H9 (cell line): Measurements from ENCODE around the gene CEP43. TPM values are rescaled to one million over a fixed set of nuclear protein-coding genes. Genes with fewer than 3 reads are reported as not detected.

ENCODE experiments used
- DNase-seq: peaks from one replicate; pipeline ENCODE4 v3.0.0-alpha.2; 2017
- H2AFZ ChIP-seq: one replicate; pipeline ENCODE4 v1.6.1; 2013; ENCODE audit warnings: mild to moderate bottlenecking, low read length, control low read depth, moderate library complexity
- H2AK5ac ChIP-seq: 2 replicates; pipeline ENCODE4 v1.6.1; 2013; ENCODE audit warnings: low read length, control low read depth, mixed read lengths; ENCODE audit not compliant: insufficient read length
- H2BK120ac ChIP-seq: one replicate; pipeline ENCODE4 v1.6.1; 2013; ENCODE audit warnings: low read depth, mild to moderate bottlenecking, low read length, control low read depth, inconsistent platforms; ENCODE audit not compliant: poor library complexity, severe bottlenecking
- H2BK12ac ChIP-seq: 2 replicates; pipeline ENCODE4 v1.6.1; 2013; ENCODE audit warnings: low read length, control low read depth, mixed read lengths, low read depth; ENCODE audit not compliant: insufficient read length
- H2BK15ac ChIP-seq: 2 replicates; pipeline ENCODE4 v1.6.1; 2013; ENCODE audit warnings: low read depth, low read length, control low read depth
- H2BK20ac ChIP-seq: one replicate; pipeline ENCODE4 v1.6.1; 2013; ENCODE audit warnings: low read depth, mild to moderate bottlenecking, low read length, control low read depth, inconsistent platforms; ENCODE audit not compliant: poor library complexity, severe bottlenecking
- H2BK5ac ChIP-seq: 2 replicates; pipeline ENCODE4 v1.6.1; 2013; ENCODE audit warnings: low read length, control low read depth, mixed read lengths; ENCODE audit not compliant: insufficient read length
- H3K14ac ChIP-seq: 2 replicates; pipeline ENCODE4 v1.6.1; 2013; ENCODE audit warnings: low read length, control low read depth; ENCODE audit not compliant: insufficient read depth
- H3K18ac ChIP-seq: 2 replicates; pipeline ENCODE4 v1.6.1; 2013; ENCODE audit warnings: low read depth, mild to moderate bottlenecking, mixed read lengths, low read length, control low read depth; ENCODE audit not compliant: insufficient read length
- H3K23ac ChIP-seq: 2 replicates; pipeline ENCODE4 v1.6.1; 2013; ENCODE audit warnings: low read length, control low read depth, mixed read lengths, low read depth; ENCODE audit not compliant: insufficient read length
- H3K23me2 ChIP-seq: 2 replicates; pipeline ENCODE4 v1.6.1; 2013; ENCODE audit warnings: low read depth, mild to moderate bottlenecking, mixed read lengths, low read length, control low read depth; ENCODE audit not compliant: insufficient read length, poor library complexity, severe bottlenecking
- H3K27ac ChIP-seq: 2 replicates; pipeline ENCODE4 v1.5.1; 2013; ENCODE audit warnings: low read length, control low read depth, mixed read lengths, low read depth; ENCODE audit not compliant: insufficient read length
- H3K27me3 ChIP-seq: 2 replicates; pipeline ENCODE4 v1.6.1; 2013; ENCODE audit warnings: low read length, control low read depth, inconsistent platforms; ENCODE audit not compliant: insufficient read depth
- H3K4ac ChIP-seq: 2 replicates; pipeline ENCODE4 v1.6.1; 2013; ENCODE audit warnings: low read depth, mild to moderate bottlenecking, control low read depth, inconsistent platforms, low read length, moderate library complexity
- H3K4me1 ChIP-seq: 2 replicates; pipeline ENCODE4 v1.6.1; 2013; ENCODE audit warnings: low read length, control low read depth, inconsistent platforms; ENCODE audit not compliant: insufficient read depth
- H3K4me2 ChIP-seq: 2 replicates; pipeline ENCODE4 v1.6.1; 2013; ENCODE audit warnings: low read length, control low read depth, mixed read lengths; ENCODE audit not compliant: insufficient read length, insufficient read depth
- H3K56ac ChIP-seq: 2 replicates; pipeline ENCODE4 v1.6.1; 2013; ENCODE audit warnings: low read depth, mild to moderate bottlenecking, mixed read lengths, low read length, control low read depth; ENCODE audit not compliant: insufficient read length
- H3K79me1 ChIP-seq: 2 replicates; pipeline ENCODE4 v1.6.1; 2013; ENCODE audit warnings: low read depth, mild to moderate bottlenecking, moderate library complexity, low read length, control low read depth, inconsistent platforms; ENCODE audit not compliant: insufficient read depth, poor library complexity, severe bottlenecking
- H3K79me2 ChIP-seq: 2 replicates; pipeline ENCODE4 v1.6.1; 2013; ENCODE audit warnings: low read length, control low read depth, inconsistent platforms; ENCODE audit not compliant: insufficient read depth
- H3K9ac ChIP-seq: 2 replicates; pipeline ENCODE4 v1.6.1; 2013; ENCODE audit warnings: low read length, control low read depth, mixed read lengths; ENCODE audit not compliant: insufficient read length; ENCODE audit errors: extremely low read depth
- H3K9me3 ChIP-seq: one replicate; pipeline ENCODE4 v1.6.1; 2013; ENCODE audit warnings: low read depth, low read length, inconsistent platforms; ENCODE audit not compliant: control insufficient read depth
- H3T11ph ChIP-seq: one replicate; pipeline ENCODE4 v1.6.1; 2013; ENCODE audit warnings: mild to moderate bottlenecking, low read length, control low read depth, inconsistent platforms
- H4K20me1 ChIP-seq: one replicate; pipeline ENCODE4 v1.6.1; 2013; ENCODE audit not compliant: control insufficient read depth, insufficient read length, insufficient read depth
- H4K5ac ChIP-seq: 2 replicates; pipeline ENCODE4 v1.6.1; 2013; ENCODE audit warnings: low read depth, mild to moderate bottlenecking, mixed read lengths, low read length, control low read depth; ENCODE audit not compliant: insufficient read length
- H4K8ac ChIP-seq: replicated peaks from 2 replicates; pipeline ENCODE4 v1.6.1; 2013; ENCODE audit warnings: low read length, control low read depth, mixed read lengths, low read depth; ENCODE audit not compliant: insufficient read length
- H4K91ac ChIP-seq: 2 replicates; pipeline ENCODE4 v1.6.1; 2013; ENCODE audit warnings: low read depth, mild to moderate bottlenecking, moderate library complexity, mixed read lengths, low read length, control low read depth; ENCODE audit not compliant: insufficient read length
- H3K27ac Mint-ChIP-seq, 3 experiments: 2 replicates in 2 of 3; 3 replicates in 1 of 3; pipeline ENCODE4 v1.8.0; 2020 to 2021; ENCODE audit warnings: mixed read lengths in 3 of 3, mild to moderate bottlenecking in 1 of 3, moderate library complexity in 1 of 3
- H3K27me3 Mint-ChIP-seq: 2 replicates; pipeline ENCODE4 v1.8.0; 2021; ENCODE audit warnings: low read depth, mild to moderate bottlenecking, moderate library complexity, mixed read lengths
- H3K36me3 Mint-ChIP-seq, 3 experiments: 2 replicates in 2 of 3; 3 replicates in 1 of 3; pipeline ENCODE4 v1.8.0; 2020 to 2021; ENCODE audit warnings: low read depth in 3 of 3, mixed read lengths in 3 of 3; ENCODE audit not compliant: insufficient read depth in 1 of 3
- H3K4me1 Mint-ChIP-seq, 2 experiments: 2 replicates each; pipeline ENCODE4 v1.8.0; 2020; ENCODE audit warnings: mixed read lengths in 2 of 2
- H3K4me3 Mint-ChIP-seq, 2 experiments: 2 replicates in 1 of 2; 3 replicates in 1 of 2; pipeline ENCODE4 v1.8.0; 2020 to 2021; ENCODE audit warnings: mild to moderate bottlenecking in 2 of 2, mixed read lengths in 2 of 2, moderate library complexity in 1 of 2
- H3K9me3 Mint-ChIP-seq, 2 experiments: 2 replicates in 1 of 2; 3 replicates in 1 of 2; pipeline ENCODE4 v1.8.0; 2020; ENCODE audit warnings: mild to moderate bottlenecking in 2 of 2, mixed read lengths in 2 of 2, moderate library complexity in 1 of 2
- WGBS: extraction: QIAGEN DNeasy Blood & Tissue Kit; methylation state at CpG from one replicate; pipeline ENCODE4 v1.1.7; 2013; ENCODE audit warnings: missing lambda C conversion rate, low lambda C conversion rate, mixed read lengths; ENCODE audit not compliant: insufficient read length; ENCODE audit errors: extremely low coverage; 5-methylcytosine and 5-hydroxymethylcytosine counted together
- total RNA-seq: library from RNA; stranded (reverse); gene quantifications from 2 replicates; pipeline ENCODE4 v1.2.1, GENCODE V29; 2021
- TF ChIP-seq, protein P1 (sequence below): fragments of 200-600 bp; sonication (generic); conservative IDR thresholded peaks from 3 replicates; pipeline ENCODE4 v1.8.0; 2021; ENCODE audit warnings: antibody characterized with exemption, mild to moderate bottlenecking

The CEP43 gene
- total RNA-seq, 1 experiment from 2014 or later: 33.6 TPM

DNA sequence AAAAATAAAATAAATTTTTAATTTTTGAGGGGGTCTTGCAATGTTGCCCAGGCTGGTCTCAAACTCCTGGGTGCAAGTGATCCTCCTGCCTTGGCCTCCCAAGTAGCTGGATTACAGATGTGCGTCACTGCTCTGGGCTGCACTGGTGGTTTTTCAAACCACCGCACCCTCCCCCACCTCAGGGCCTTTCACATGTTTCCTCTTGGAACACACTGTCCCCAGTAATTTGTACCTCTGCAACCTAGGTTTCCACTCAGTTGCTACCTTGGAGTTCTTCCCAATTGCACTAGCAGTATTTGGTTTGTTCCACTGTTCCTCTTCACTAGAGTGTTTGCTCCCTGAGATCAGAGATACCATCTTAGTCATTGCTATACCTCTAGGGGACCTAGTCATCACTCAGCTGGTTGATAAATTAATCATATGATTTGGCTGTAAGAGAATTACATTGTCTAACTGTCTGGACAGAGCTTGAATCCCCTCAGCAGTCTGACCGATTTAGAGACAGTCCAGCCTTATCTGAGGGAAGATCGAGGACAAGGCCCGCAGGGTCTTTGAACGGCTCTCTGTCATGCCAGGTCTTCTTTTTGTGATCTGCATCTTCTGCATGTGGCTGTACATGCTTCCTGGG is 32.0 kb downstream of the CEP43 start:
- no peaks in the 10 kb centered on the region for H3K79me1 ChIP-seq
- H3K18ac ChIP-seq: no peak overlapping the region
- H2BK15ac ChIP-seq: no peak overlapping the region
- TF ChIP-seq, protein P1, sequence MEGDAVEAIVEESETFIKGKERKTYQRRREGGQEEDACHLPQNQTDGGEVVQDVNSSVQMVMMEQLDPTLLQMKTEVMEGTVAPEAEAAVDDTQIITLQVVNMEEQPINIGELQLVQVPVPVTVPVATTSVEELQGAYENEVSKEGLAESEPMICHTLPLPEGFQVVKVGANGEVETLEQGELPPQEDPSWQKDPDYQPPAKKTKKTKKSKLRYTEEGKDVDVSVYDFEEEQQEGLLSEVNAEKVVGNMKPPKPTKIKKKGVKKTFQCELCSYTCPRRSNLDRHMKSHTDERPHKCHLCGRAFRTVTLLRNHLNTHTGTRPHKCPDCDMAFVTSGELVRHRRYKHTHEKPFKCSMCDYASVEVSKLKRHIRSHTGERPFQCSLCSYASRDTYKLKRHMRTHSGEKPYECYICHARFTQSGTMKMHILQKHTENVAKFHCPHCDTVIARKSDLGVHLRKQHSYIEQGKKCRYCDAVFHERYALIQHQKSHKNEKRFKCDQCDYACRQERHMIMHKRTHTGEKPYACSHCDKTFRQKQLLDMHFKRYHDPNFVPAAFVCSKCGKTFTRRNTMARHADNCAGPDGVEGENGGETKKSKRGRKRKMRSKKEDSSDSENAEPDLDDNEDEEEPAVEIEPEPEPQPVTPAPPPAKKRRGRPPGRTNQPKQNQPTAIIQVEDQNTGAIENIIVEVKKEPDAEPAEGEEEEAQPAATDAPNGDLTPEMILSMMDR: no peak
- no peak overlapping the region for H3K9ac ChIP-seq
- no peak overlapping the region for H3K14ac ChIP-seq
- H2AK5ac ChIP-seq: no peak overlapping the region
- H3K4me2 ChIP-seq: no peak overlapping the region
- H3K79me2 ChIP-seq: no peaks in the 10 kb centered on the region
- no peak overlapping the region for H3T11ph ChIP-seq
- no peak overlapping the region for H3K56ac ChIP-seq
- H2BK5ac ChIP-seq: no peak overlapping the region
- H3K9me3 ChIP-seq: no peaks in the 10 kb centered on the region
- Mint-ChIP-seq H3K4me3 (no peak overlapping the region), H3K4me1 (peaks cover 17% of the 10 kb centered on the region in 2 experiments), H3K9me3 (no peaks in the 10 kb centered on the region), H3K27ac (peak overlapping the region in 1 of 3 experiments; percentile 67; a peak in 2 of 7 replicates), H3K36me3 (peaks cover 47 to 82% (median 77%) of the 10 kb centered on the region in 3 experiments; a peak in 6 of 7 replicates), H3K27me3 (no peaks in the 10 kb centered on the region)
- H2BK12ac ChIP-seq: no peak overlapping the region
- no CpG with 5 or more reads among the region's 6 CpGs for WGBS
- H3K27me3 ChIP-seq: no peaks in the 10 kb centered on the region
- no peak overlapping the region for H2BK120ac ChIP-seq
- H3K23me2 ChIP-seq: no peaks in the 10 kb centered on the region
- no peak overlapping the region for H4K91ac ChIP-seq
- no peak overlapping the region for H3K27ac ChIP-seq
- no peak overlapping the region for H3K4ac ChIP-seq
- no peaks in the 10 kb centered on the region for H4K20me1 ChIP-seq
- no peak overlapping the region for H4K8ac ChIP-seq
- peaks cover 6% of the 10 kb centered on the region; the same call in 1 of the 2 replicates for H3K4me1 ChIP-seq
- H4K5ac ChIP-seq: no peak overlapping the region
- H2AFZ ChIP-seq: no peak overlapping the region
- no peak overlapping the region for H3K23ac ChIP-seq
- no peak for DNase-seq
- no peak overlapping the region for H2BK20ac ChIP-seq
